Thyroid gland (tissue), 4 donors: Measurements from ENCODE around the gene TRAF7. TPM values are rescaled to one million over a fixed set of nuclear protein-coding genes. Genes with fewer than 3 reads are reported as not detected.

ENCODE experiments used
- DNase-seq, 2 donors: peaks; one replicate each; pipeline ENCODE4 v3.0.0-alpha.2; 2019
- H3K27ac ChIP-seq, 3 donors: fragments of 200-600 bp; sonication (generic); 1 replicate in 2 of 3; 2 replicates in 1 of 3; pipeline ENCODE4 v1.5.1; 2016 to 2019; ENCODE audit warnings: mild to moderate bottlenecking in 1 of 3, moderate library complexity in 1 of 3
- H3K27me3 ChIP-seq: fragments of 200-600 bp; sonication (generic); one replicate; pipeline ENCODE4 v1.5.1; 2019
- H3K36me3 ChIP-seq, 2 donors: fragments of 200-600 bp; sonication (generic); one replicate each; pipeline ENCODE4 v1.5.1; 2016 to 2019
- H3K4me1 ChIP-seq, 2 donors: fragments of 200-600 bp; sonication (generic); one replicate each; pipeline ENCODE4 v1.5.1; 2017 to 2019
- H3K4me3 ChIP-seq, 3 donors: fragments of 200-600 bp; sonication (generic); replicated peaks in 1 of 3; 1 replicate in 2 of 3; 2 replicates in 1 of 3; pipeline ENCODE4 v1.5.1; 2016; ENCODE audit warnings: mild to moderate bottlenecking in 1 of 3
- H3K9me3 ChIP-seq: fragments of 200-600 bp; sonication (generic); one replicate; pipeline ENCODE4 v1.5.1; 2017
- POLR2A ChIP-seq, 2 donors: fragments of 450-650 bp; IDR thresholded peaks; one replicate each; pipeline ENCODE4 v1.6.1; 2017; ENCODE audit warnings: antibody characterized with exemption in 2 of 2, mild to moderate bottlenecking in 2 of 2, moderate library complexity in 1 of 2
- WGBS, 2 donors: methylation state at CpG; one replicate each; pipeline ENCODE4 v1.1.5; 2017; 5-methylcytosine and 5-hydroxymethylcytosine counted together
- intact Hi-C: fragments of 100-400 bp; cut with DNase I; formaldehyde crosslinking; loops from one replicate; pipeline ENCODE4 v1.15.1; 2023
- total RNA-seq, 4 donors: library from RNA; depleted of rRNA; stranded (reverse); fragments of >200 nt; gene quantifications; one replicate each; pipeline ENCODE4 v1.2.3, GENCODE V29; 2016
- TF ChIP-seq, protein P1 (sequence below), 6 experiments: fragments of 200-600 bp in 3 of 6; fragments of 450-650 bp in 3 of 6; sonication (generic) in 3 of 6; IDR thresholded peaks; one replicate each; pipeline ENCODE4 v1.5.1; 2016 to 2019; ENCODE audit warnings: antibody characterized with exemption in 6 of 6, mild to moderate bottlenecking in 2 of 6, inconsistent platforms in 1 of 6, moderate library complexity in 1 of 6

The TRAF7 gene
- total RNA-seq, 4 donors from 2014 or later = 27.7 to 51.9 (median 41.5) TPM

DNA sequence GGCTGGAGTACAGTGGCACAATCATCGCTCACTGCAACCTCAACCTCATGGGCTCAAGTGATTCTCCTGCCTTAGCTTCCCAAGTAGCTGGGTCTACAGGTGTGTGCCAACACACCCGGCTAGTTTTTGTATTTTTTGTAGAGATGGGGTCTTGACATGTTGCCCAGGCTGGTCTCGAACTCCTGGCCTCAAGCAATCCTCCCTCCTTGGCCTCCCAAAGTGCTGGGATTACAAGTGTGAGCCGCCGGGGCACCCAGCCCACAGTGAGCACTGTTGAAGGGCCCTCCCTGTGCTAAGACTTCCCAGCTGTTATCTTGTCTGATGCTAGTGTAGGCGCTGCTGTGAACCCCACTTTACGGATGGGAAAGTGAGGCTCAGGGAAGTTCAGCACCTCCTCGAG is 32.8 kb downstream of the TRAF7 start:
- H3K27me3 ChIP-seq = no peaks in the 10 kb centered on the region
- H3K4me1 ChIP-seq = no peaks in the 10 kb centered on the region
- no peak overlapping the region for H3K4me3 ChIP-seq
- DNase-seq = no peak
- intact Hi-C loops = no loop called here
- 89 to 93% methylated on average over 7 to 8 of the region's 8 CpGs for WGBS, 2 donors
- TF ChIP-seq POLR2A (IDR thresholded peaks at IDR 0.05) = no peak
- TF ChIP-seq, protein P1, sequence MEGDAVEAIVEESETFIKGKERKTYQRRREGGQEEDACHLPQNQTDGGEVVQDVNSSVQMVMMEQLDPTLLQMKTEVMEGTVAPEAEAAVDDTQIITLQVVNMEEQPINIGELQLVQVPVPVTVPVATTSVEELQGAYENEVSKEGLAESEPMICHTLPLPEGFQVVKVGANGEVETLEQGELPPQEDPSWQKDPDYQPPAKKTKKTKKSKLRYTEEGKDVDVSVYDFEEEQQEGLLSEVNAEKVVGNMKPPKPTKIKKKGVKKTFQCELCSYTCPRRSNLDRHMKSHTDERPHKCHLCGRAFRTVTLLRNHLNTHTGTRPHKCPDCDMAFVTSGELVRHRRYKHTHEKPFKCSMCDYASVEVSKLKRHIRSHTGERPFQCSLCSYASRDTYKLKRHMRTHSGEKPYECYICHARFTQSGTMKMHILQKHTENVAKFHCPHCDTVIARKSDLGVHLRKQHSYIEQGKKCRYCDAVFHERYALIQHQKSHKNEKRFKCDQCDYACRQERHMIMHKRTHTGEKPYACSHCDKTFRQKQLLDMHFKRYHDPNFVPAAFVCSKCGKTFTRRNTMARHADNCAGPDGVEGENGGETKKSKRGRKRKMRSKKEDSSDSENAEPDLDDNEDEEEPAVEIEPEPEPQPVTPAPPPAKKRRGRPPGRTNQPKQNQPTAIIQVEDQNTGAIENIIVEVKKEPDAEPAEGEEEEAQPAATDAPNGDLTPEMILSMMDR (IDR thresholded peaks at IDR 0.05) = no peak
- no peaks in the 10 kb centered on the region for H3K36me3 ChIP-seq
- H3K27ac ChIP-seq = no peak overlapping the region
- no peaks in the 10 kb centered on the region for H3K9me3 ChIP-seq

DNA sequence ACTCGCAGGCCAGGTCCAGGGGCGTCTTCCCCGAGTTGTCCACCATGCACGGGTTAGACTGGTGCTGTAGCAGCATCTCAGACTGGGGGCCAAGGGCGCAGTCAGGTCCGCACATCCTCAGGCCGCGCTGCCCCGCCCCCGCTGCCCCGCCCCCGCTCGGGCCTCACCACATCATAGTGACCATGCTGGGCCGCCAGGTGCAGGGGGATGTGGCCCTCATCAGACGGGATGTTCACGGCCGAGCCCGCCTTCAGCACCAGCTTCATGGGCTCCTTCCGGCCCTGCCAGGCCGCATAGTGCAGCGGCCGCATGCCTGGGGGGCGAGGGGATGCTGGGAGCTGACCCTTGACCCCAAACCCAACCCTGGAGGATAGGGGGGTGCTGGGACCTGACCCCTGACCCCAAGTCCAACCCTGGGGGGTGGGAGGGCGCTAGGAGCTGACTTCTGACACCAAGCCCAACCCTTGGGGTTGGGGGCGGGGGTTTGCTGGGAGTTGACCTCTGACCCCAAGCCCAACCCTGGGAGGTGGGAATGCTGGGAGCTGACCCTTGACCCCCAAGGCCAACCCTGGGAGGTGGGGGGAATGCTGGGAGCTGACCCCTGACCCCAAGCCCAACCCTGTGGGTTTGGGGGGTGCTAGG is 33.8 kb downstream of the TRAF7 start:
- intact Hi-C loops = no loop called here
- Histone ChIP-seq H3K36me3 (no peaks in the 10 kb centered on the region), H3K4me1 (no peaks in the 10 kb centered on the region), H3K4me3 (no peak overlapping the region), H3K27ac (no peak overlapping the region), H3K27me3 (no peaks in the 10 kb centered on the region), H3K9me3 (no peaks in the 10 kb centered on the region)
- no peak for DNase-seq
- 98 to 100% methylated on average over 4 to 13 of the region's 25 CpGs for WGBS, 2 donors
- TF ChIP-seq, protein P1 (IDR thresholded peaks at IDR 0.05) = no peak
- no peak for TF ChIP-seq POLR2A (IDR thresholded peaks at IDR 0.05)

DNA sequence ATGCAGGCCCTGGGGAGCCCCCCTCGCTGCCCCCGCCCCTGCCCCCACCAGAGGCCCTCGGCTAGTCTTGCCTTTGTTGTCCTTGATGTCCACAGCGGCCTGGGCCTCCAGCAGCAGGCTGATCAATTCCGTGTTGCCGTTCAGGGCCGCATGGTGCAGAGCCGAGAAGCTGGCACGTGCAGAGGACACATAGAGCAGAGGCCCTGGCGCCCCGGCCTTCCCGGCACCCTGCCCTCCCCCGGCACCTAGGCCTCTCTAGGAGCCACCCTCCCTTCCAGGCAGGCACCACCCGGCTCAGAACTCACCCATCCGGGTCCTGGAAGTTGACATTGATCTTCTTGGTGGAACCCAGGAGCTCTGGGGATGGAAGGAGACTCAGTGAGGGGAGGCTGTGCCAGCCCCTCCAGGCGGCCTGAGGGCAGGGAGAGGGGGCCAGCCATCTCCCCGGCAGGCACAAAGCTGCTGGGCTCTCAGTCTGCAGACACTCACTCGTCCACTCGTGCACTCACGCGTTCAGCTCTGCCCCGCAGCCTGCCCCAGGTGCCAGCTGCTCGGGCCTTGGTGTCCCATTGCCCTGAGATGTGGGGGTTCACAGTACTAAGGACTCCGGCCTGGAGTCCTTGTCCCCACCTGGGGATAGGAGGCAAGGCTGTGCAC is 34.5 kb downstream of the TRAF7 start:
- TF ChIP-seq, protein P1 (IDR thresholded peaks at IDR 0.05) = no peak
- TF ChIP-seq POLR2A (IDR thresholded peaks at IDR 0.05) = no peak
- no peaks in the 10 kb centered on the region for H3K27me3 ChIP-seq
- 83 to 86% methylated on average over 7 to 15 of the region's 24 CpGs for WGBS, 2 donors
- H3K27ac ChIP-seq = no peak overlapping the region
- H3K36me3 ChIP-seq = no peaks in the 10 kb centered on the region
- intact Hi-C loops = loop anchor here (10.0 kb wide), 1 partner anchor 235 kb away; the partner anchor contains the start of gene CCNF
- H3K4me1 ChIP-seq = peaks cover 2 to 3% of the 10 kb centered on the region in 2 donors
- no peak overlapping the region for H3K4me3 ChIP-seq
- H3K9me3 ChIP-seq = no peaks in the 10 kb centered on the region
- no peak for DNase-seq

DNA sequence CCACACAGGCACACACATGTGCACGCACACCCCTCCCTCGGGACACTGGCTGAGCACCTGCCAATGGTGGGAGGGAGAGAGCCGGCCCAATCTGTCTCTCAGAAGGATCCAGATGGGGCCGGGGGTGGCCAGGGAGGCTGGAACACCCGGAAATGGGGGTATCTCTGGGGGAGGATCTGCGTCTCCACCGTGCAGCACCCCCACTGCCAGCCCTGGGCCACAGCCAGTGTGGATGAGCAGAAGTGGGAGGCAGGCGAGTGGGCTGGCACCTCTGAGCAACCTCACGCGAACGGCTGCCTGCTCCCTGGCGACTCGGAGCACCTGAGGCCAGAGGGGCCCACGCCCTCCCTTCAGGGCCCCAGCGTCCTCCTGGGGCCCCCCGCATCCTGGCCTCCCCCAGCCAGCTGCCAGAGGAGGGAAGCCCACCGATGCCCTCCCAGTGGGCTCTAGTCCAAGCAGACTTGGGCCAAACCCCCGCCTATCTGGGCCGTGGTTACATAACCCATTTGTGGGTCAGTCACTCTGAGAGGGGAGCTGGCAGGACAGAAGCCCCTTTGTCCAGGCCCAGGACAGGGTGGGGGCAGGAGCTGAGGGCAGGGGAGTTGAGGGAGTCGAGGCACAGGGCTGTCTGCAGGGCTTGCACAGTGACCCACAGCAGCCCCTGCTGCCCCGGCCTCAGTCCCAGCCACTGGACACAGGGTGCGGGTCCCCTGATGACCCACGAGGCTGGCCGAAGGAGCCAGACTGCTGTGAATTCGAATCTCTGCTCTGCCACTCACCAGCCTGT is 35.3 kb downstream of the TRAF7 start:
- Histone ChIP-seq H3K4me3 (no peak overlapping the region), H3K4me1 (peaks cover 10% of the 10 kb centered on the region in 2 donors), H3K27ac (no peak overlapping the region), H3K9me3 (no peaks in the 10 kb centered on the region), H3K36me3 (no peaks in the 10 kb centered on the region), H3K27me3 (no peaks in the 10 kb centered on the region)
- no peak for TF ChIP-seq POLR2A (IDR thresholded peaks at IDR 0.05)
- TF ChIP-seq, protein P1 (IDR thresholded peaks at IDR 0.05) = no peak
- no peak for DNase-seq
- WGBS, 2 donors = 81 to 86% methylated on average over 17 to 18 of the region's 25 CpGs
- intact Hi-C loops = loop anchor here (10.0 kb wide), 1 partner anchor 234 kb away; the partner anchor contains the start of gene CCNF

DNA sequence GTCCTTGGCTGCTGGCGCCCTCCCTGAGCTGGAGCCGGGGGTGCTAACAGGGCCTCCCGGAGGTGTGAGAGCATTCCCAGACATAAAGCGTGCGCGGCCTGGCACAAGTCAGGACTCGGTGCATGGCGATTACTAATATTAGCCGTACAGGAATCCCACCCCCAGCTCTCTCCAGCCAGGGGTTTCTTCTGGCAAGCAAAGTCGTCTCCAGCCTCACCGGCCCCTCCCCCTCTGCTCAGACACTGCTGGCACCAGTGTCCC is 35.8 kb downstream of the TRAF7 start:
- H3K27ac ChIP-seq = no peak overlapping the region
- H3K36me3 ChIP-seq = no peaks in the 10 kb centered on the region
- WGBS, 2 donors = 89 to 91% methylated on average over 8 to 9 of the region's 11 CpGs
- H3K27me3 ChIP-seq = no peaks in the 10 kb centered on the region
- H3K4me3 ChIP-seq = no peak overlapping the region
- no peak for DNase-seq
- no peaks in the 10 kb centered on the region for H3K9me3 ChIP-seq
- intact Hi-C loops = loop anchor here (10.0 kb wide), 1 partner anchor 233 kb away; the partner anchor contains the start of gene CCNF
- TF ChIP-seq POLR2A (IDR thresholded peaks at IDR 0.05) = no peak
- TF ChIP-seq, protein P1 (IDR thresholded peaks at IDR 0.05) = no peak
- H3K4me1 ChIP-seq = peaks cover 10 to 13% of the 10 kb centered on the region in 2 donors
